BE2C (cell line): ENCODE measurements around the gene ADGRV1.

Experiments used
- DNase-seq: peaks from one replicate; pipeline ENCODE4 v3.0.0-alpha.2; 2020
- H3K27me3 ChIP-seq: fragments of 250-450 bp; sonication (Bioruptor Pico); 2 replicates; pipeline ENCODE4 v1.5.1; 2020; ENCODE audit warnings: mild to moderate bottlenecking
- H3K36me3 ChIP-seq: fragments of 250-450 bp; sonication (Bioruptor Pico); 2 replicates; pipeline ENCODE4 v1.5.1; 2020; ENCODE audit warnings: mild to moderate bottlenecking
- H3K4me1 ChIP-seq: fragments of 250-450 bp; sonication (Bioruptor Pico); 2 replicates; pipeline ENCODE4 v1.5.1; 2020
- H3K4me3 ChIP-seq: 2 replicates; pipeline ENCODE4 v1.5.1; 2011; ENCODE audit warnings: low read depth, low read length
- H3K9me3 ChIP-seq: fragments of 250-450 bp; sonication (Bioruptor Pico); 2 replicates; pipeline ENCODE4 v1.5.1; 2020
- TF ChIP-seq, protein P1 (sequence below): IDR thresholded peaks from 2 replicates; pipeline ENCODE4 v1.5.1; 2012; ENCODE audit warnings: mild to moderate bottlenecking, low read depth, low read length

The ADGRV1 gene

DNA sequence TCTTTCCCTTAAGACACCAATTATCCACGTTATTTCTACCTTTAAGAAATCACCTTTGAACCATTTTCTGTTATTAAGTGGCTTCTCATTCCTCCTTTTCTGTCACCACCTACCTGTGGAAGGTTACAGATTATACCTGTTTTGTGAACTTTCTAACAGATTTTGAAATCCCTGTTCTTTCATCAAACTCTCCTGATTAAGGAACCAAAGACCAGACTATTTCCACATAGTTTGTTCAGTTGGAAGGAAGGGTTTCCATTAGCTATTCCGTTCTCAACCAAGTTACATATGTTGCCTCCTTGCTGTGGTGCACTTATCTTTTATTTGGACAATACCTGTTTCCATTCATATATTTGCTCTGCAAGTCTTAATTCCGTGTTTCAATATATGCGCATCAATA lies 343.6 kb downstream of the ADGRV1 start:
- DNase-seq = no peak
- Histone ChIP-seq H3K36me3 (no peaks in the 10 kb centered on the region), H3K9me3 (no peaks in the 10 kb centered on the region), H3K4me3 (no peak overlapping the region), H3K4me1 (no peaks in the 10 kb centered on the region), H3K27me3 (no peaks in the 10 kb centered on the region)
- TF ChIP-seq, protein P1, sequence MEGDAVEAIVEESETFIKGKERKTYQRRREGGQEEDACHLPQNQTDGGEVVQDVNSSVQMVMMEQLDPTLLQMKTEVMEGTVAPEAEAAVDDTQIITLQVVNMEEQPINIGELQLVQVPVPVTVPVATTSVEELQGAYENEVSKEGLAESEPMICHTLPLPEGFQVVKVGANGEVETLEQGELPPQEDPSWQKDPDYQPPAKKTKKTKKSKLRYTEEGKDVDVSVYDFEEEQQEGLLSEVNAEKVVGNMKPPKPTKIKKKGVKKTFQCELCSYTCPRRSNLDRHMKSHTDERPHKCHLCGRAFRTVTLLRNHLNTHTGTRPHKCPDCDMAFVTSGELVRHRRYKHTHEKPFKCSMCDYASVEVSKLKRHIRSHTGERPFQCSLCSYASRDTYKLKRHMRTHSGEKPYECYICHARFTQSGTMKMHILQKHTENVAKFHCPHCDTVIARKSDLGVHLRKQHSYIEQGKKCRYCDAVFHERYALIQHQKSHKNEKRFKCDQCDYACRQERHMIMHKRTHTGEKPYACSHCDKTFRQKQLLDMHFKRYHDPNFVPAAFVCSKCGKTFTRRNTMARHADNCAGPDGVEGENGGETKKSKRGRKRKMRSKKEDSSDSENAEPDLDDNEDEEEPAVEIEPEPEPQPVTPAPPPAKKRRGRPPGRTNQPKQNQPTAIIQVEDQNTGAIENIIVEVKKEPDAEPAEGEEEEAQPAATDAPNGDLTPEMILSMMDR = no peak

DNA sequence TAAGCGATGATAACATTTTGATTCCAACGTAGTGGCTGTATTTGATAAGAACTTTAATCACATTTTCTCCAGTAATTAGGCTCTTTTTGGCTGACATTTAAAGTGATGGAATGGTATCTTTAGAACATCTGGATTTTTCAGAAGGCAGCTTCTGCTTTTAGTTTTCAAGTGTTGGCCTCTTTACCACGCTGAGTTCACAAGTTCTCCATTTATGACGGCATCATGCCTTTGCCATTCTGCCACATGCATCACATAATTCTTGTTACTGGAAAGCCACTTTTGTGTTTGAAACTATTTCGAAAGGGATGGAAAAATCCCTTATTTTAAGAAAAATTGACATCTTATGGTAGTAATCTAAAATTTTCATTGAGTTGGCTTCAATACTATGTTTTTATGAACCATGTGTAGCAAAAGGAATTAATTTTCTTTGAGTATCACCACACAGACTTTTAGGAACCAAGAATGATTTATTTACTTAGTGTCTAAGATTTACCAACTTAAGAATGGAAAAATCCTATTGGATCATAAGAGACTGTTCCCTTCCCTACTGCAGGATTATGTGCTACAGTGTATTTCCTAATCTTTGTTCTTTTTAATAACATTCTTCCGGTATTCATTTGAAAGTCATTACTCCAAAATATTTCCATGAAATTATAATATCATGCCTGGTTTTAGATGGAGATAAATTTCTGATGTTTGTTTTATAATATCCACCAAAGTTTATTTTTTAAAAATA lies 344.2 kb downstream of the ADGRV1 start:
- Histone ChIP-seq H3K27me3 (no peaks in the 10 kb centered on the region), H3K36me3 (no peaks in the 10 kb centered on the region), H3K9me3 (no peaks in the 10 kb centered on the region), H3K4me3 (no peak overlapping the region), H3K4me1 (no peaks in the 10 kb centered on the region)
- DNase-seq = no peak
- TF ChIP-seq, protein P1 = no peak

DNA sequence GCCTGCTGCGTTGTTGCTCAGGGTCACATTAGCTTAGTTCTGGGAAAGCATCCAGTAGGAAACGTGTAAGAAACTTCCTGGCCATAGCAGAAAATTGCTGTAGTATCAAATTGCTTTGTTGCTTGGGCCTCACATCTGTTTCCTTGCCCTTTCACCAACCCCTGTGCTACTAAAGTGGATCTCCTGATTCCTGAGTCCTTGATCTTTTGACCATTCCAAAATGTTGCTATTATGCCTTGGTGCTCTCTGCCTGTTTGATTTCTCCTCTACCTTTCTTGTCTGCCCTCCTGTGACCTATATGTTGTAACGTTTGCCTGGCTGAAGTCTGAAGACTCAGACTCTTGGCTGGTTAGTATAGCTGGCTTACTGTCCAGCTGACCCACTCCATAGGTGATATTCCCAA lies 350.5 kb downstream of the ADGRV1 start:
- no peaks in the 10 kb centered on the region for H3K9me3 ChIP-seq
- H3K27me3 ChIP-seq = no peaks in the 10 kb centered on the region
- no peaks in the 10 kb centered on the region for H3K36me3 ChIP-seq
- H3K4me3 ChIP-seq = no peak overlapping the region
- H3K4me1 ChIP-seq = no peaks in the 10 kb centered on the region
- DNase-seq = no peak
- TF ChIP-seq, protein P1 = no peak

DNA sequence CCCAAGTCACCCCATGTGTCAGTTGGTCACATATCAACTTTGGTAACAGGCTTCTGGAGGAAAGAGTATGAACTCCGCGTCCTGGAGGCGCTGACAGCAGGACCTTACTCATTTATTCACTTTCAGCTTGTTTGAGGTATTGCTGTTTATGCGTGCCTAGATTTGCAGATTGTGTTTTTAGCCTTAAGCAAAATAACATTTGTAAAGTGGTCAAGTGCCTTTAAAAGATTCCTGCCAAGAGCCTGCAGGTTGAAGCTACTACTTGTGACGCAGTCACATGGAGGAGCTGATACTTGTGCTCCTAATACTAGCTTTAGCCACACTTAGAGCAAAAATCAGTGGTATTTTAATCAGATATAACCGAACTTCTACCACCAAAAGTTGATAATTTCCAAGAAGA lies 351.3 kb downstream of the ADGRV1 start:
- TF ChIP-seq, protein P1 = no peak
- H3K9me3 ChIP-seq = no peaks in the 10 kb centered on the region
- DNase-seq = no peak
- no peaks in the 10 kb centered on the region for H3K4me1 ChIP-seq
- H3K4me3 ChIP-seq = no peak overlapping the region
- no peaks in the 10 kb centered on the region for H3K27me3 ChIP-seq
- H3K36me3 ChIP-seq = no peaks in the 10 kb centered on the region

DNA sequence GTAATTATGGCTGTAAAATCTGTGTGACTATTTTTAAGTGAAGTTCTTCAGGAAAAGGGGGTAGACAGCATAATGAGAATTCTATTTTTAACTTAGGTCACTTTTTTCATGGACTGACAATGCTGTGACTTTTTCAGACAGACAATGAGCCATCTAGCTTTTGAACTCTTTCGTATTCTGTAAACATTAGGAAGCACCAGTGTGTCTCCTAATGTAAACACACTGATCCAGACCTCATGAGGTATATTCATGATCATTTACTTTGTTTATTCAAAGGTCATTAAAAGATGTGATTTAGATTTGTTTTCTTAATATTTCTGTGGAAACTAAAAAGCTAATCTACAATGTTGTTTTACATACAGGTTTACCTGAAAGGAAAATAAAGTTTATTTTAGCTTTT lies 352.6 kb downstream of the ADGRV1 start:
- Histone ChIP-seq H3K4me1 (no peaks in the 10 kb centered on the region), H3K4me3 (no peak overlapping the region), H3K36me3 (no peaks in the 10 kb centered on the region), H3K27me3 (no peaks in the 10 kb centered on the region), H3K9me3 (no peaks in the 10 kb centered on the region)
- TF ChIP-seq, protein P1 = no peak
- DNase-seq = no peak

DNA sequence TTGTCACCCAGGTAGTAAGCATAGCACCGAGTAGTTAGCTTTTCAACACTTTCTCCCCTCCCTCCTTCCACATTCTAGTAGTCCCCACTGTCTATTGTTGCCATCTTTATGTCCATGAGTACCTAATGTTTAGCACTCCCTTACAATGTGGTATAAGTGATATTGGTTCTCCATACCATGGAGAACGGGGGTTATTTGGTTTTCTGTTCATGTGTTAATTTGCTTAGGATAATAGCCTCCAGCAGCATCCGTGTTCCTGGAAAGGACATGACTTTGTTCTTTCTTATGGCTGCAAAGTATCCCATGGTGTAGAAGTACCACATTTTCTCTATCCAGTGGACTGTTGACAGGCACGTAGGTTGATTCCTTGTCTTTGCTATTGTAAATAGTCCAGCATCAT lies 353.9 kb downstream of the ADGRV1 start:
- Histone ChIP-seq H3K4me3 (no peak overlapping the region), H3K27me3 (no peaks in the 10 kb centered on the region), H3K4me1 (no peaks in the 10 kb centered on the region), H3K36me3 (no peaks in the 10 kb centered on the region), H3K9me3 (no peaks in the 10 kb centered on the region)
- TF ChIP-seq, protein P1 = no peak
- no peak for DNase-seq
